Ishikawa (cell line): ENCODE measurements around the gene HOXC10.

Experiments
- CEBPB ChIP-seq: IDR thresholded peaks from 2 replicates; pipeline ENCODE4 v1.6.1; 2012
- CREB1 ChIP-seq: IDR thresholded peaks from 2 replicates; pipeline ENCODE4 v1.6.1; 2012; ENCODE audit warnings: low read depth
- EP300 ChIP-seq: IDR thresholded peaks from 2 replicates; pipeline ENCODE4 v1.6.1; 2012; ENCODE audit warnings: borderline replicate concordance
- FOXM1 ChIP-seq: IDR thresholded peaks from 2 replicates; pipeline ENCODE4 v1.6.1; 2012; ENCODE audit warnings: low read depth, borderline replicate concordance
- RAD21 ChIP-seq: IDR thresholded peaks from 2 replicates; pipeline ENCODE4 v1.6.1; 2012; ENCODE audit warnings: low read depth
- REST ChIP-seq: IDR thresholded peaks from 2 replicates; pipeline ENCODE4 v1.6.1; 2012; ENCODE audit warnings: low read depth, mild to moderate bottlenecking
- TAF1 ChIP-seq: IDR thresholded peaks from 2 replicates; pipeline ENCODE4 v1.6.1; 2012; ENCODE audit warnings: low read depth, mild to moderate bottlenecking
- TCF12 ChIP-seq: IDR thresholded peaks from 2 replicates; pipeline ENCODE4 v1.6.1; 2012; ENCODE audit warnings: low read depth
- TEAD4 ChIP-seq: IDR thresholded peaks from 2 replicates; pipeline ENCODE4 v1.6.1; 2012
- YY1 ChIP-seq: IDR thresholded peaks from 2 replicates; pipeline ENCODE4 v1.6.1; 2012; ENCODE audit warnings: low read depth
- ZBTB7A ChIP-seq: IDR thresholded peaks from 2 replicates; pipeline ENCODE4 v1.6.1; 2012; ENCODE audit warnings: low read depth
- TF ChIP-seq, protein P1 (sequence below): IDR thresholded peaks from 2 replicates; pipeline ENCODE4 v1.6.1; 2012

DNA sequence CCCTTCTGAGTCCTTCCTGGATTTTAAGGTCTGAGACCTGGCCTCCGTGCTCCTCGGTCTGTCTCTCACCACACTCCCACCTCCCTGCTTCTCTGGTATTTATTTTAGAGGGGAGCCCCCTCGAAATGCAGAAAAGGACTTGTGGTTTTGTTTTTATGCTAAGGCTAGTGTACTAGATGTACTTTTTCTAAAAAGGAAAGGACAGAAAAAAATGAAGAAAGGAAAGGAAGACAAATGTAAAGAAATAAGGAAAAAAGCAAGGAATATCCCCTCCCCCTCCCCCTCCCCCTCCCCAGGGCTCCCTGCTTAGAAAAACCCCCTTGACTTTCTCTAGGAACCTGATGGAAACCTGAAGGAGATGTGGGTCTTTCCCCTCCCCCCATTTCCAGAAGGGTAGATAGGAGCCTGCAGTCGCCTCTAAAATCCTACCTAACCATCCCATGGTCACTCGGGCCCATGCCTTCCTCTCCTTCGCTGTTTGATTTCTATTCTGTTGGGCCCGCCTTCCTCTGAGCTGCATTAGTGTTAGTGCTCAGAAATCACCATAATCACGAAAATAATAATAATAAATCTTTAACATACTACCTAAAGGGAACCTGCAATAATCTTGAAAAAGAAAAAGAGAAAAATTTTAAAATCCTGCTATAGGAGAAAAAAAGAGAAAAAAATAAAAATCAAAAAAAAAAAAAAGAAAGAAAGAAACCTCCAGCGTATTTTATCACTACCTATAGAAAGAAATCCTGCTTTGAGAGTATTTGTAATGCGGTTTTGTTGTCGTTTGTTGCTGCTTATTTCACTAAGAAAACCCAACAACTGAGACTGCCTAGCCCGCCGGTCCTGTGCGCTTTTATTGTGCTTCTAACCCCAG is 27.0 kb downstream of the HOXC10 start:
- TF ChIP-seq RAD21, result no peak
- no peak for TF ChIP-seq FOXM1
- no peak for TF ChIP-seq TAF1
- TF ChIP-seq YY1, result no peak
- TF ChIP-seq, protein P1, sequence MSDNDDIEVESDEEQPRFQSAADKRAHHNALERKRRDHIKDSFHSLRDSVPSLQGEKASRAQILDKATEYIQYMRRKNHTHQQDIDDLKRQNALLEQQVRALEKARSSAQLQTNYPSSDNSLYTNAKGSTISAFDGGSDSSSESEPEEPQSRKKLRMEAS, result no peak
- TF ChIP-seq EP300, result no peak
- TF ChIP-seq TCF12, result no peak
- TF ChIP-seq CREB1, result no peak
- no peak for TF ChIP-seq CEBPB
- TF ChIP-seq TEAD4, result no peak
- no peak for TF ChIP-seq ZBTB7A
- no peak for TF ChIP-seq REST
